Measurements from ENCODE around the gene CERT1.

The CERT1 gene

DNA sequence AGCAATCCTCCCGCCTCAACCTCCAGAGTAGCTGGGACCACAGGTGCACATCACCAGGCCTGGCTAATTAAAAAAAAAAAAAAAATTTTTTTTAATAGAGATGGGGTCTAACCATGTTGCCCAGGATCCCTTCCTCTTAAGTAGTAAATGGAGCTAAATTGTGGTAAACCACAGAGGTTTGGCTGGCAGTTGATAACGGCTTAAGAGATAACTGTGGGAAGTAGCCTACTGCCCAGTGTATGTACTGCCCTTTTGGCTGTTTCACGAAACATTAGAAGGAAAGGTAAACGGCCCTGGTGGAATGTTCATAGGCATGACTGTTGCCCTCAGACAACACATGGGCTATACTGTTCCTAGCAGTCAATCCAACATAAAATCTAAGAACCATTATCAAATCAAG is 130.0 kb downstream of the CERT1 start:
- no peak for DNase-seq (ENCODE audit: low spot score in 2 of 2)
- no peak overlapping the region for H3K4me3 Mint-ChIP-seq
- H3K9me3 Mint-ChIP-seq: no peaks in the 10 kb centered on the region
- no peak for ATAC-seq (ENCODE audit: low read depth)
- no peaks in the 10 kb centered on the region for H3K4me1 Mint-ChIP-seq
- no peaks in the 10 kb centered on the region for H3K27me3 Mint-ChIP-seq
- peaks cover 25% of the 10 kb centered on the region for H3K36me3 Mint-ChIP-seq
- no peak overlapping the region for H3K27ac Mint-ChIP-seq

DNA sequence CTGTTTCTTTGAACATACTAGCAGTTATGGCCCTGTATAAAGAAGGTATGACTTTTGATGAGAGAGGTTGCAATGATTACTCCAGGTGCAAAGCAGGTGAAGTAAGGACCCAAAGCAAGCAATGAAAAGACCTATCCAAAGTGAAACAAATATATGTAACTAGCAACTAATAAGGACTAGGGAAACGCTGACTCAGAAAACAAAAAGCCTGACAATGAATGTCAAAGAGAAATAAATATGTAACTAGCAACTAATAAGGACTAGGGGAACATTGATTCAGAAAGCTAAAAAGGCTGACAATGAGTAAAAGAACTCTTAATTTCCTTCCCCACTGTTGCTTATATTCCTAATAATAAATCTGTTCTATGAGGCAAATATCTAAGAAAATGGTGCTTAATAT is 131.3 kb downstream of the CERT1 start:
- Mint-ChIP-seq H3K4me1 (no peaks in the 10 kb centered on the region), H3K4me3 (no peak overlapping the region), H3K27ac (no peak overlapping the region), H3K9me3 (no peaks in the 10 kb centered on the region), H3K27me3 (no peaks in the 10 kb centered on the region), H3K36me3 (peaks cover 30% of the 10 kb centered on the region)
- ATAC-seq (ENCODE audit: low read depth): no peak
- DNase-seq (ENCODE audit: low spot score in 2 of 2): no peak

DNA sequence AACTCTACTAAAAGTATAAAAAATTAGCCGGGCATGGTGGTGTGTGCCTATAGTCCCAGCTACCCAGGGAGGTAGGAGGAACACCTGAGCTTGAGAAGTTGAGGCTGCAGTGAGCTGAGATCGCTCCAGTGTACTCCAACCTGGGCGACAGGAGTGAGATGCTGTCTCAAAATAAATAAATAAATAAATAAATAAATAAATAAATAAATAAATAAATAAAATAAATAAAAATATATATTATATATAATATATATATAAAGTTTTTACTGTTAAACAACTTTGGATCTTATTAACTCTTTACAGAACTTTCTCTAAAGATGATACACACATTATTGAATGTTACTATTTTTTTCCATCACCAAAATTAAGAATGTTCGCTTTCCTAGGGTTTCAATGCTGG is 136.0 kb downstream of the CERT1 start:
- Mint-ChIP-seq H3K4me3 (no peak overlapping the region), H3K27ac (no peak overlapping the region), H3K27me3 (no peaks in the 10 kb centered on the region), H3K36me3 (peaks cover 30% of the 10 kb centered on the region), H3K4me1 (no peaks in the 10 kb centered on the region), H3K9me3 (no peaks in the 10 kb centered on the region)
- no peak for DNase-seq (ENCODE audit: low spot score in 2 of 2)
- no peak for ATAC-seq (ENCODE audit: low read depth)

DNA sequence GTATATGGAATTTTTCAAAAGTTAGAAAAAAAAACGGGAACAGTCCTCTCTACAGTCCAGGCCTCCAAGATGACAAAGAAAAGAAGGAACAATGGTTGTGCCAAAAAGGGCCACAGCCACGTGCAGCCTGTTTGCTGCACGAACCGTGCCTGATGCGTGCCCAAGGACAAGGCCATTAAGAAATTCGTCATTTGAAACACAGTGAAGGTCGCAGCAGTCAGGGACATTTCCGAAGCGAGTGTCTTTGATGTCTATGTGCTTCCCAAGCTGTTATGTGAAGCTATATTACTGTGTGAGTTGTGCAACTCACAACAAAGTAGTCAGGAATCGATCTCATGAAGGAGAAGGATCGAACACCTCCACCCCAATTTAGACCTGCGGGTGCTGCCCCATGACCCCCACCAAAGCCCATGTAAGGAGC is 137.0 kb downstream of the CERT1 start:
- no peak for DNase-seq (ENCODE audit: low spot score in 2 of 2)
- peaks cover 25% of the 10 kb centered on the region for H3K36me3 Mint-ChIP-seq
- H3K27me3 Mint-ChIP-seq: no peaks in the 10 kb centered on the region
- H3K4me1 Mint-ChIP-seq: no peaks in the 10 kb centered on the region
- H3K4me3 Mint-ChIP-seq: no peak overlapping the region
- no peak overlapping the region for H3K27ac Mint-ChIP-seq
- no peaks in the 10 kb centered on the region for H3K9me3 Mint-ChIP-seq
- no peak for ATAC-seq (ENCODE audit: low read depth)

DNA sequence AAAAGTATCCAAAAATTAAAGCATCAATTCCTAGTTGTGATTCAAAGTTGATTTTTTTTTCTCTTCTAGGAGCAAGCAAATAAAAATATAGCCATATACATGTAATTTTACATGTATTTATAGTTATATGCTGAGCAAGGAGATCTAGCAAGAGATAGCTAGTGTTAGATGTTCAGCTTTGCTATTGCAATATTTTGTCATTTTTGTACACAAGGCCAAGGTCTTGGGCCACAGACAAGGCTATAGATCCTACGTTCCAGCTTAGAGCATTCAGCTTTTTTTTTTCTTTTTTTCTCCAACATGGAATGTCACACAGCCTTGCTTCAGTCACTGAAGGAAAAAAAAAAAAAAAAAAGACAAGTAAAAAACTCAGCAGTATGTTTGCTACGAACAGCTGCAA is 137.6 kb downstream of the CERT1 start:
- no peaks in the 10 kb centered on the region for H3K4me1 Mint-ChIP-seq
- no peaks in the 10 kb centered on the region for H3K9me3 Mint-ChIP-seq
- ATAC-seq (ENCODE audit: low read depth) (no peak), DNase-seq (ENCODE audit: low spot score in 2 of 2) (no peak)
- H3K27me3 Mint-ChIP-seq: no peaks in the 10 kb centered on the region
- H3K36me3 Mint-ChIP-seq: peaks cover 21% of the 10 kb centered on the region
- H3K27ac Mint-ChIP-seq: no peak overlapping the region
- no peak overlapping the region for H3K4me3 Mint-ChIP-seq

DNA sequence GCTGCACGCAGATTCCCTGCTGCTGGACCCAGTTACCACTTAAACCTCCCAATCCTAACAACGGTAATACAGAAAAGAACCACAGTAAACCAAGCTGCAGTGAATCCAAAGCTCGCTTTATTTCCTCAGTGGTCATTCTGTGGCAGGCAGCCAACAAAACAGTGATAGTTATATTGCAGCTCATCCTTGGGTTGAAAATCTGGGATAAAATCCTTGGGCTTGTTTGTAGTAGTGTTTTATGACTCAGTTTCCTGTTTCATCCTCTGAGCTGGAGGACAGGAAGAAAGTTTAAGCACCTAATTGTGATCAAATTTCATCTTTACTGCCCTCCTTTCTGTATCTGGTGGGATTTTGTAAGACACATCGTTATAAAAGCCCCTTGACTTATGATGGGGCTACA is 143.0 kb downstream of the CERT1 start:
- Mint-ChIP-seq H3K27me3 (no peaks in the 10 kb centered on the region), H3K4me3 (no peak overlapping the region), H3K4me1 (peaks cover 6% of the 10 kb centered on the region), H3K27ac (peak overlapping the region; percentile 24), H3K36me3 (peaks cover 3% of the 10 kb centered on the region), H3K9me3 (no peaks in the 10 kb centered on the region)
- ATAC-seq (ENCODE audit: low read depth): no peak
- no peak for DNase-seq (ENCODE audit: low spot score in 2 of 2)

DNA sequence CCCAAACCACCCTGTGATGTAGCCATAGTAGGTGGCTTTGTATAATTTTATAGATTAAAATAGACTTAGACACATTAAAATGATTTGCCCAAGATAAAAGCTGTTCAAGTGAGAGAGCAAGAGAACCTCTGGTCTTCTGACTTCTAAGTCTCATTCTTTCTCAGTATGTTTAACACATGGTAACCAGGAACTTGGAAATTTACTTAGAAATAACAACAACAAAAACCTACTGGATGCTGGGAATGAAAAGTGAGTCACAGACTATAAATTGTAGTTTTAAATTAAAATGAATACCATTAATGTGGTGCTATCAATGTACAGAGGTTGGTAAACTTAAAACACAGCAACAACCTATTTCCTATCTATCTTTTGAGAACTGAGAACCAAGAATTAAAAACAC is 144.0 kb downstream of the CERT1 start:
- DNase-seq (ENCODE audit: low spot score in 2 of 2) (no peak), ATAC-seq (ENCODE audit: low read depth) (no peak)
- Mint-ChIP-seq H3K4me3 (no peak overlapping the region), H3K36me3 (peaks cover 5% of the 10 kb centered on the region), H3K27ac (peak overlapping the region; percentile 62), H3K27me3 (no peaks in the 10 kb centered on the region), H3K4me1 (peaks cover 6% of the 10 kb centered on the region), H3K9me3 (no peaks in the 10 kb centered on the region)

DNA sequence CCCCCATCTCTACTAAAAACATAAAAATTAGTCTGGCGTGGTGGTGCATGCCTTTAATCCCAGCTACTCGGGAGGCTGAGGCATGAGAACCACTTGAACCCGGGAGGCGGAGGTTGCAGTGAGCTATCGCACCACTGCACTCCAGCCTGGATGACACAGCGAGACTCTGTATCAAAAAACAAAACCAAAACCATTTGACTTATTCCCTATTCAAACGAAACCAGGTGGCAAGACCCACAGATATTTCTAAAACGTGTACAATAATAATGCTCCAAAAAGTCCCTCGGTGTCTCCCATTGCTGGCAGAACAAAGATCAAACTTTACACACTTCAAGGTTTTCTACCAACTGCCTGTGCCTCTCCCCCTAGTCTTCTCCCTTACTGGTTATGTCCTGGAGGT is 144.6 kb downstream of the CERT1 start:
- Mint-ChIP-seq H3K36me3 (peaks cover 5% of the 10 kb centered on the region), H3K27me3 (no peaks in the 10 kb centered on the region), H3K27ac (peak overlapping the region; percentile 62), H3K4me3 (no peak overlapping the region), H3K4me1 (peaks cover 6% of the 10 kb centered on the region), H3K9me3 (no peaks in the 10 kb centered on the region)
- DNase-seq (ENCODE audit: low spot score in 2 of 2): no peak
- ATAC-seq (ENCODE audit: low read depth): peak; percentile 59

DNA sequence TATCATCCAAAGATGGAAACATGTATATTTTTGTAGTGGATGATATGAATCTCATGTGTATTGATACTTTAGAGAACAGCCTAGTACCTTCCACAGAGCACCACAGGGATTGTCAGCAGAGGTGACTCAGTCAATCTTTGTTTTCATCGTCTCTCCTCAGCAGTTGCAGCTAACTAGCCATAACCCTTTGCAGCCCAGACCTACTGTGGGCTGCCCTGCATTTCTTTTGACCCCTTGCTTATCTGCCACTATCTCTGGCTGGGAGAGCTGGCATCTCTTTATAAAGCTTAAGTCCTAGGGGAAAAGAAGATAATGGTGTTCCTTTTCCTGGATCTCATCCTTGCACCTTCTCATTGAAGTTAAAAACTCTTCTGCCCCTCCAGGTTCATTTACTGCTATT is 145.7 kb downstream of the CERT1 start:
- H3K4me3 Mint-ChIP-seq: no peak overlapping the region
- H3K36me3 Mint-ChIP-seq: peaks cover 2% of the 10 kb centered on the region
- H3K4me1 Mint-ChIP-seq: peaks cover 6% of the 10 kb centered on the region
- no peaks in the 10 kb centered on the region for H3K9me3 Mint-ChIP-seq
- no peak for ATAC-seq (ENCODE audit: low read depth)
- no peaks in the 10 kb centered on the region for H3K27me3 Mint-ChIP-seq
- DNase-seq (ENCODE audit: low spot score in 2 of 2): no peak
- no peak overlapping the region for H3K27ac Mint-ChIP-seq

DNA sequence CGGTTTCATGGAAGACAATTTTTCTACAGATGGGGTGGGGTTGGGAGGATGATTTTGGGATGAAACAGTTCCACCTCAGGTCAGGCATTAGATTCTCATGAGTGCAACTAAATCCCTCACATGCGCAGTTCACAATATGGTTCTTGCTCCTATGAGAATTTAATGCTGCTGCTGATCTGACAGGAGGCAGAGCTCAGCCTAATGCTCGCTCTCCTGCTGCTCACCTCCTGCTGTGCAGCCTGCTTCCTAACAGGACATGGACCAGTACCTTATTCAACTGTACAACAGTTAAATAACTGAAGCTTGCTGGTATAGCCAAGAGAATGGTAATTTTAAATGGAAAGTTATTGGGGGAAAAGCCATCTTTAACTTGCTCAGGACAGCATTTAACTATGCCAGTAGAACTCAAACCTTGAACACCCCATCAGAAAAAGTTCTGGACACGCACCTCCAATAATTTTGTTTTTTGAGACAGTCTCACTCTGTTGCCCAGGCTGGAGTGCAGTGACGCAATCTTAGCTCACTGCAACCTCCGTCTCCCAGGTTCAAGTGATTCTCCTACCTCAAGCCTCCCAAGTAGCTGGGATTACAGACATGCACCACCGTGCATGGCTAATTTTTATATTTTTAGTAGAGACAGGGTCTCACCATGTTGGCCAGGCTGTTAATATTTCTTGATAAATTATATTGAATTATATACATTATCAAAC is 146.7 kb downstream of the CERT1 start:
- Mint-ChIP-seq H3K4me3 (no peak overlapping the region), H3K4me1 (peaks cover 6% of the 10 kb centered on the region), H3K9me3 (no peaks in the 10 kb centered on the region), H3K27ac (peak overlapping the region; percentile 63), H3K27me3 (no peaks in the 10 kb centered on the region), H3K36me3 (peaks cover 6% of the 10 kb centered on the region)
- no peak for DNase-seq (ENCODE audit: low spot score in 2 of 2)
- no peak for ATAC-seq (ENCODE audit: low read depth)

DNA sequence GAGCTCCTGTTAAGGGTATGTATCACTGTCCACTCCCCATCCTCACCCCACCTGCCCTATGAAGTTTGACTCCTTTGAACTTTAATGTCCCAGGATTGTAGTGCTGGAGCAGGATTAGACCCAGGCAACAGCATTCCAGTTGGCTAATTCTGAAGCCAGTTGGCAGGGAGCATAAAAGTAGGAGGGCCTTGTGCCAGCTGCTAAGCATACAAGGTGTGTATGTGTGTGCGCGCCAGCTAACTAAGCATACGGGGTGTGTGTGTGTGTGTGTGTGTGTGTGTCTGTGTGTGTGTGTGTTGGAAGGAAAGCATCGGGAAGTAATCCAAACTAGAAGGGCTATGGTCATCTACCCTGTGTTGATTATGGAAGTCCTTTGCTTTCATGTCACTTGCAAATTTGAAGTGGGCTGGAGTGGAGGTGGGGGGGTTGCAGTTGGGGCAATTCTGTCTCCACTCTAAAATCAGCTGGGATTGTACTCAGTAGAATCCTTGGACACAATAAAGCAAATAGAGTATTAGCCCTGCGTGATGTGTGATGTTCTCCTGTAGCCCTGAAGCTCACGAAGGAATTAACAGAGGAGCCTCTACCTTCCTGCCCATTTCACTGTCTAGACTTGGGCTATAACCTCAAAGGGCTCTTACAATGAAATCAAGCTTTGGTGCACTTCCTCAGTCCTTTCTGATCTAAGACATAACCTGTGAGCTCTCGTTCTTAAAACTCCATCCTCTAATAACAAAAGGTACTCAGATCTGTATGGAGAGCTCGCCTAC is 147.5 kb downstream of the CERT1 start:
- DNase-seq (ENCODE audit: low spot score in 2 of 2): no peak
- ATAC-seq (ENCODE audit: low read depth): no peak
- no peak overlapping the region for H3K4me3 Mint-ChIP-seq
- H3K27ac Mint-ChIP-seq: peak overlapping the region; percentile 63
- H3K4me1 Mint-ChIP-seq: peaks cover 6% of the 10 kb centered on the region
- H3K9me3 Mint-ChIP-seq: no peaks in the 10 kb centered on the region
- H3K27me3 Mint-ChIP-seq: no peaks in the 10 kb centered on the region
- peaks cover 6% of the 10 kb centered on the region for H3K36me3 Mint-ChIP-seq

DNA sequence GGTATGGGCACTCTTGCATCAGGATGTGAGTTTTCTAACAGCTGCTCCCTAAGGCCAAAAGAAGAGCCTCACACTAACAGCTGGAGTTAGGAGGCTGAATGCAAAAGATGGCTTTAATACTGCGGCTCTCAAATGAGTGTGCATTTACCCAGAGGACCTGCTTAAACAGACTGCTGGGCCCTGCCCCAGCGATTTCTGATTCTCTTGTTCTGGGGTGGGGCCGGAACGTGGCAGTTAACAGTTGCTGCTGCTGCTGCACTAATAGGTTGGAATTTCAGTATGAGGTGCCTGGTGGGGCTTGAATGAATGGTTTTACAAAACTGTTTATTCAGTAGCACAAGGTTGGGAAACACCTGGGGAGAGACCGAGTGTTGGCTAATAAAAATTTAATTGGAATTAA is 148.3 kb downstream of the CERT1 start:
- Mint-ChIP-seq H3K4me1 (peaks cover 6% of the 10 kb centered on the region), H3K9me3 (no peaks in the 10 kb centered on the region), H3K27ac (no peak overlapping the region), H3K4me3 (no peak overlapping the region), H3K27me3 (no peaks in the 10 kb centered on the region), H3K36me3 (peaks cover 9% of the 10 kb centered on the region)
- ATAC-seq (ENCODE audit: low read depth) (no peak), DNase-seq (ENCODE audit: low spot score in 2 of 2) (no peak)

DNA sequence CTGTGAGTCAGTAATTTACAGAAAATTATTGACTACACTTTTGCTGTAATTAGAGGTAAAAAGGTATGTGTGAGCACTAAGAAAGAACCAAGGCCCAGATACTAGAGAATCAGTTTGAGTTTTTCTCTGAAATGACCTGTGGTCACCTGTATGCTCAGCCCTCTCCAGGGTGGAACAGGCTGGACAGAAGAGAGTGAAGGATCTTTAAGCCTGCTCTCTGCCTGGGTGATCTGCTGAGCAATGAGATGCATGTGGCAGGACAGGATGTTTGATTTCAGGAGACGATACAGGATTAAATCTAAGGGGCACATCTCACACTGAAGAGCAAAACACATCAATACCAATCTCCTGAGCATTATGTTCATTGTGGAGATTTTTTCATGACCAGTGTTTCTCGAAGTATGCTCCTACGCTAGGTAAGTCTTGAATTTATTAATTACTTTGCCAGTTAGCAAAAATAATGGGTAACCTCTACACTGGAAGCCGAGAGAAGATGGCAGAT is 148.9 kb downstream of the CERT1 start:
- ATAC-seq (ENCODE audit: low read depth) (no peak), DNase-seq (ENCODE audit: low spot score in 2 of 2) (no peak)
- Mint-ChIP-seq H3K9me3 (no peaks in the 10 kb centered on the region), H3K4me1 (peaks cover 6% of the 10 kb centered on the region), H3K27me3 (no peaks in the 10 kb centered on the region), H3K36me3 (peaks cover 11% of the 10 kb centered on the region), H3K4me3 (no peak overlapping the region), H3K27ac (no peak overlapping the region)

DNA sequence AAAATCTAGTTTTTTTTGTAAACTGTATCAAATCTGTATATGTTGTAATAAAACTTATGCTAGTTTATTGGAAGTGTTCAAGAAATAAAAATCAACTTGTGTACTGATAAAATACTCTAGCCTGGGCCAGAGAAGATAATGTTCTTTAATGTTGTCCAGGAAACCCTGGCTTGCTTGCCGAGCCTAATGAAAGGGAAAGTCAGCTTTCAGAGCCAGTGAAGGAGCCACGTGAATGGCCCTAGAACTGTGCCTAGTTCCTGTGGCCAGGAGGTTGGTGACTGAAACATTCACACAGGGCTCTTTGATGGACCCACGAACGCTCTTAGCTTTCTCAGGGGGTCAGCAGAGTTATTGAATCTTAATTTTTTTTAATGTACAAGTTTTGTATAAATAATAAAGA is 150.1 kb downstream of the CERT1 start:
- no peak for ATAC-seq (ENCODE audit: low read depth)
- Mint-ChIP-seq H3K9me3 (no peaks in the 10 kb centered on the region), H3K27ac (no peak overlapping the region), H3K27me3 (no peaks in the 10 kb centered on the region), H3K36me3 (peaks cover 19% of the 10 kb centered on the region), H3K4me1 (no peaks in the 10 kb centered on the region), H3K4me3 (no peak overlapping the region)
- no peak for DNase-seq (ENCODE audit: low spot score in 2 of 2)

DNA sequence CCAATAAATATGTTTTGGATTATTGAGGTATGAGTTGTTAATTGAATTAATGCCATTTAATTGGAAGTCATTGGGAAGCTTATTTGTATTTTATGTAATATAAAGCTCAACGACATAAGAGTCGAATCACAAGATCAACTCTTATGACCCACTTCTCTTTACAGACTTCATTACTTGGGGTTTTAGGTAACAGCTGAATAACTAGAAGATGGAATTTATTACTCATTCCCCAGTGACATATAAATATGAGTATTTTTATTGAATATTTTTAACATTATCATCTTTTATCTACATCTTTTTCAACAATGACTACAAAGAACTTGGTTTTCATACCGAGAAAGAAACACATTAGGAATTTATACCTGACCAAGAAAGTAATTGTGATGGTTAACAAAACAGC is 153.3 kb downstream of the CERT1 start:
- Mint-ChIP-seq H3K27ac (no peak overlapping the region), H3K4me3 (no peak overlapping the region), H3K27me3 (no peaks in the 10 kb centered on the region), H3K36me3 (peaks cover 28% of the 10 kb centered on the region), H3K9me3 (no peaks in the 10 kb centered on the region), H3K4me1 (no peaks in the 10 kb centered on the region)
- no peak for ATAC-seq (ENCODE audit: low read depth)
- no peak for DNase-seq (ENCODE audit: low spot score in 2 of 2)

Data from memory B cell (primary cell).